Vagina (tissue), 2 donors: ENCODE data around the gene MED8. TPM values are rescaled to one million over a fixed set of nuclear protein-coding genes. Genes with fewer than 3 reads are reported as not detected.

ENCODE experiments used
- DNase-seq, 2 donors: peaks; one replicate each; pipeline ENCODE4 v3.0.0-alpha.2; 2017; ENCODE audit errors: extremely low spot score in 2 of 2
- H3K27ac ChIP-seq: fragments of 200-600 bp; sonication (generic); one replicate; pipeline ENCODE4 v1.5.1; 2019
- H3K27me3 ChIP-seq: fragments of 200-600 bp; sonication (generic); one replicate; pipeline ENCODE4 v1.5.1; 2019
- H3K36me3 ChIP-seq, 2 donors: fragments of 200-600 bp; sonication (generic); one replicate each; pipeline ENCODE4 v1.5.1; 2017 to 2019
- H3K4me1 ChIP-seq: fragments of 200-600 bp; sonication (generic); one replicate; pipeline ENCODE4 v1.5.1; 2019
- H3K4me3 ChIP-seq, 2 donors: fragments of 200-600 bp; sonication (generic); 1 replicate in 1 of 2; 2 replicates in 1 of 2; pipeline ENCODE4 v1.5.1; 2016 to 2019
- H3K9me3 ChIP-seq: fragments of 200-600 bp; sonication (generic); one replicate; pipeline ENCODE4 v1.5.1; 2019
- CTCF ChIP-seq, 3 experiments: fragments of 450-650 bp in 2 of 3; fragments of 200-600 bp in 1 of 3; sonication (generic) in 1 of 3; IDR thresholded peaks; one replicate each; pipeline ENCODE4 v1.5.1; 2017 to 2019; ENCODE audit warnings: antibody characterized with exemption in 3 of 3, mild to moderate bottlenecking in 2 of 3, moderate library complexity in 2 of 3
- POLR2A ChIP-seq, 2 donors: fragments of 450-650 bp; IDR thresholded peaks; one replicate each; pipeline ENCODE4 v1.6.1; 2017; ENCODE audit warnings: antibody characterized with exemption in 2 of 2, mild to moderate bottlenecking in 2 of 2, moderate library complexity in 2 of 2
- POLR2AphosphoS5 ChIP-seq, 2 donors: sonication (generic); formaldehyde crosslinking; IDR thresholded peaks; one replicate each; pipeline ENCODE4 v1.9.0; 2017; ENCODE audit warnings: antibody characterized with exemption in 2 of 2, mild to moderate bottlenecking in 2 of 2, low read depth in 1 of 2; ENCODE audit not compliant: insufficient read depth in 1 of 2
- intact Hi-C: fragments of 100-400 bp; cut with DNase I; formaldehyde crosslinking; loops from one replicate; pipeline ENCODE4 v1.15.1; 2023
- total RNA-seq: library from RNA; depleted of rRNA; stranded (reverse); fragments of >200 nt; gene quantifications from one replicate; pipeline ENCODE4 v1.2.3, GENCODE V29; 2016

Gene MED8
- total RNA-seq, 1 donor from 2014 or later, result 33.6 TPM

GRCh38 chr1:43368646-43369020 is 21.0 kb downstream of the MED8 start:
- Histone ChIP-seq H3K4me3 (peak overlapping the region; percentile 85 to 97), H3K27me3 (no peaks in the 10 kb centered on the region), H3K27ac (peak overlapping the region; percentile 92), H3K36me3 (peaks cover 0 to 20% of the 10 kb centered on the region in 2 donors), H3K9me3 (no peaks in the 10 kb centered on the region), H3K4me1 (peaks cover 33% of the 10 kb centered on the region)
- DNase-seq, result no peak
- intact Hi-C loops, result loop anchor here (10.0 kb wide), 1 partner anchor 86 kb away; the partner anchor contains the start of gene HYI
- TF ChIP-seq POLR2AphosphoS5 (IDR thresholded peaks at IDR 0.05; ENCODE audit: insufficient read depth in 1 of 2, low read depth in 1 of 2) (no peak), CTCF (IDR thresholded peaks at IDR 0.05) (no peak), POLR2A (IDR thresholded peaks at IDR 0.05) (no peak)

GRCh38 chr1:43367904-43368645 is 21.5 kb downstream of the MED8 start, which contains the start of gene ELOVL1:
TSS of gene ELOVL1 (minus strand) at chr1:43368011. CDS start at chr1:43365609, 2,402 bp downstream.
- H3K4me1 ChIP-seq, result peaks cover 33% of the 10 kb centered on the region
- TF ChIP-seq POLR2AphosphoS5 (IDR thresholded peaks at IDR 0.05; ENCODE audit: insufficient read depth in 1 of 2, low read depth in 1 of 2) (peak in 1 of 2 donors; percentile 90), CTCF (IDR thresholded peaks at IDR 0.05) (peak in 1 of 3 experiments; percentile 11), POLR2A (IDR thresholded peaks at IDR 0.05) (peak in 1 of 2 donors; percentile 41)
- H3K9me3 ChIP-seq, result no peaks in the 10 kb centered on the region
- no peaks in the 10 kb centered on the region for H3K27me3 ChIP-seq
- H3K4me3 ChIP-seq, result peak within 1 kb of the TSS; percentile 85 to 97
- intact Hi-C loops, result loop anchor here (10.0 kb wide), 1 partner anchor 87 kb away; the partner anchor contains the start of gene HYI
- H3K36me3 ChIP-seq, result peaks cover 0 to 25% of the 10 kb centered on the region in 2 donors
- no peak for DNase-seq
- H3K27ac ChIP-seq, result peak within 1 kb of the TSS; percentile 92

GRCh38 chr1:43367026-43367903 is 22.3 kb downstream of the MED8 start:
- H3K27ac ChIP-seq, result peak overlapping the region; percentile 92
- H3K4me1 ChIP-seq, result peaks cover 33% of the 10 kb centered on the region
- DNase-seq, result no peak
- peaks cover 0 to 33% of the 10 kb centered on the region in 2 donors for H3K36me3 ChIP-seq
- no peaks in the 10 kb centered on the region for H3K27me3 ChIP-seq
- H3K4me3 ChIP-seq, result peak overlapping the region; percentile 85 to 97
- TF ChIP-seq POLR2AphosphoS5 (IDR thresholded peaks at IDR 0.05; ENCODE audit: insufficient read depth in 1 of 2, low read depth in 1 of 2) (no peak), CTCF (IDR thresholded peaks at IDR 0.05) (no peak), POLR2A (IDR thresholded peaks at IDR 0.05) (no peak)
- no peaks in the 10 kb centered on the region for H3K9me3 ChIP-seq
- intact Hi-C loops, result loop anchor here (10.0 kb wide), 1 partner anchor 88 kb away; the partner anchor contains the start of gene HYI

- H3K27ac ChIP-seq, result peak overlapping the region; percentile 92
- no peak for TF ChIP-seq POLR2AphosphoS5 (IDR thresholded peaks at IDR 0.05; ENCODE audit: insufficient read depth in 1 of 2, low read depth in 1 of 2)
- H3K9me3 ChIP-seq, result no peaks in the 10 kb centered on the region
- H3K4me3 ChIP-seq, result peak overlapping the region; percentile 85 to 97
- intact Hi-C loops, result loop anchor here (10.0 kb wide), 1 partner anchor 88 kb away; the partner anchor contains the start of gene HYI
- H3K27me3 ChIP-seq, result no peaks in the 10 kb centered on the region
- DNase-seq, result no peak
- H3K4me1 ChIP-seq, result peaks cover 33% of the 10 kb centered on the region
- peaks cover 0 to 38% of the 10 kb centered on the region in 2 donors for H3K36me3 ChIP-seq
Observed at GRCh38 chr1:43366601-43367025, 23.0 kb downstream of the MED8 start.

GRCh38 chr1:43366179-43366578 is 23.4 kb downstream of the MED8 start:
- H3K36me3 ChIP-seq, result peaks cover 0 to 38% of the 10 kb centered on the region in 2 donors
- DNase-seq, result no peak
- H3K27me3 ChIP-seq, result no peaks in the 10 kb centered on the region
- intact Hi-C loops, result loop anchor here (10.0 kb wide), 1 partner anchor 89 kb away; the partner anchor contains the start of gene HYI
- H3K4me3 ChIP-seq, result peak overlapping the region; percentile 85 to 97
- TF ChIP-seq POLR2AphosphoS5 (IDR thresholded peaks at IDR 0.05; ENCODE audit: insufficient read depth in 1 of 2, low read depth in 1 of 2), result peak in 1 of 2 donors; percentile 50
- no peak for TF ChIP-seq CTCF (IDR thresholded peaks at IDR 0.05)
- peak overlapping the region; percentile 92 for H3K27ac ChIP-seq
- peaks cover 33% of the 10 kb centered on the region for H3K4me1 ChIP-seq
- no peaks in the 10 kb centered on the region for H3K9me3 ChIP-seq
